ENCODE results near the gene TMEM123. TPM values are rescaled to one million over a fixed set of nuclear protein-coding genes. Genes with fewer than 3 reads are reported as not detected.
A peak's percentile ranks its signal among the peaks of the same experiment; 100 is the strongest.

Gene TMEM123
- total and polyA plus RNA-seq, 2 of the 13 experiments (the other 11 are each of a cell fraction or from before 2014, with no cell fraction given), result 365 to 2,761 TPM

DNA sequence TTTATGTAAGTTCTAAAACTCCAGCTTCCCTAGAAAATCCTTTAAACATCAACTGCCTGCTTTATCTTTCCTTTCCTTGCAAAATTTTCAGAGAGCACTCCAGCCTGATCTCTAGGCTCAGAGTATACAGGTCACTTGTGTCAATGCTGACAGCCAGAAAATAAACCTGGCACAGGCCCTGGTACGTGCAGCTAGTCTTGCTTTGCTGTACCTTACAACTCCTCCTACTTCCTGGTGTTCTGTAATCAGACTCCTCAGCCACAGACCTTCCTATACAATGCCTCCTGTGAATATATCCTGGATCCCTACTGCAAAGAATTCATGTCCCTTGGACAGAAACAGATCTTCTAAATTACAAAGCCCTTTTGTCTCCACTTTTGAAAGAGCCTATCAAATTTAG lies 24.2 kb upstream of the TMEM123 start (continued):
- TF ChIP-seq ZNF773 (CRISPR knock-in tag; IDR thresholded peaks at IDR 0.05; ENCODE audit: borderline replicate concordance) (no peak), ZNF12 (CRISPR knock-in tag; IDR thresholded peaks at IDR 0.05) (no peak), ZNF292 (CRISPR knock-in tag; IDR thresholded peaks at IDR 0.05; ENCODE audit: borderline replicate concordance, low read depth) (peak; percentile 93; the same call in 1 of the 2 replicates), HOXA9 (CRISPR knock-in tag; IDR thresholded peaks at IDR 0.05; ENCODE audit: borderline replicate concordance) (no peak), TARDBP (CRISPR knock-in tag; IDR thresholded peaks at IDR 0.05) (peak; percentile 81; the same call in 1 of the 2 replicates), SMC3 (IDR thresholded peaks at IDR 0.05; ENCODE audit: low read length) (no peak), LCORL (IDR thresholded peaks at IDR 0.05) (no peak), LCORL (CRISPR knock-in tag; IDR thresholded peaks at IDR 0.05) (peak; percentile 80), GFI1 (CRISPR knock-in tag; IDR thresholded peaks at IDR 0.05; ENCODE audit: borderline replicate concordance) (no peak), NFE2L1 (CRISPR knock-in tag; IDR thresholded peaks at IDR 0.05; ENCODE audit: borderline replicate concordance) (no peak), ZNF720 (CRISPR knock-in tag; IDR thresholded peaks at IDR 0.05) (no peak), ZNF446 (CRISPR knock-in tag; IDR thresholded peaks at IDR 0.05) (no peak), MZF1 (CRISPR knock-in tag; IDR thresholded peaks at IDR 0.05; ENCODE audit: borderline replicate concordance) (no peak), ZFYVE20 (CRISPR knock-in tag; IDR thresholded peaks at IDR 0.05; ENCODE audit: borderline replicate concordance, low read depth) (no peak)
- TF ChIP-seq, protein P1, sequence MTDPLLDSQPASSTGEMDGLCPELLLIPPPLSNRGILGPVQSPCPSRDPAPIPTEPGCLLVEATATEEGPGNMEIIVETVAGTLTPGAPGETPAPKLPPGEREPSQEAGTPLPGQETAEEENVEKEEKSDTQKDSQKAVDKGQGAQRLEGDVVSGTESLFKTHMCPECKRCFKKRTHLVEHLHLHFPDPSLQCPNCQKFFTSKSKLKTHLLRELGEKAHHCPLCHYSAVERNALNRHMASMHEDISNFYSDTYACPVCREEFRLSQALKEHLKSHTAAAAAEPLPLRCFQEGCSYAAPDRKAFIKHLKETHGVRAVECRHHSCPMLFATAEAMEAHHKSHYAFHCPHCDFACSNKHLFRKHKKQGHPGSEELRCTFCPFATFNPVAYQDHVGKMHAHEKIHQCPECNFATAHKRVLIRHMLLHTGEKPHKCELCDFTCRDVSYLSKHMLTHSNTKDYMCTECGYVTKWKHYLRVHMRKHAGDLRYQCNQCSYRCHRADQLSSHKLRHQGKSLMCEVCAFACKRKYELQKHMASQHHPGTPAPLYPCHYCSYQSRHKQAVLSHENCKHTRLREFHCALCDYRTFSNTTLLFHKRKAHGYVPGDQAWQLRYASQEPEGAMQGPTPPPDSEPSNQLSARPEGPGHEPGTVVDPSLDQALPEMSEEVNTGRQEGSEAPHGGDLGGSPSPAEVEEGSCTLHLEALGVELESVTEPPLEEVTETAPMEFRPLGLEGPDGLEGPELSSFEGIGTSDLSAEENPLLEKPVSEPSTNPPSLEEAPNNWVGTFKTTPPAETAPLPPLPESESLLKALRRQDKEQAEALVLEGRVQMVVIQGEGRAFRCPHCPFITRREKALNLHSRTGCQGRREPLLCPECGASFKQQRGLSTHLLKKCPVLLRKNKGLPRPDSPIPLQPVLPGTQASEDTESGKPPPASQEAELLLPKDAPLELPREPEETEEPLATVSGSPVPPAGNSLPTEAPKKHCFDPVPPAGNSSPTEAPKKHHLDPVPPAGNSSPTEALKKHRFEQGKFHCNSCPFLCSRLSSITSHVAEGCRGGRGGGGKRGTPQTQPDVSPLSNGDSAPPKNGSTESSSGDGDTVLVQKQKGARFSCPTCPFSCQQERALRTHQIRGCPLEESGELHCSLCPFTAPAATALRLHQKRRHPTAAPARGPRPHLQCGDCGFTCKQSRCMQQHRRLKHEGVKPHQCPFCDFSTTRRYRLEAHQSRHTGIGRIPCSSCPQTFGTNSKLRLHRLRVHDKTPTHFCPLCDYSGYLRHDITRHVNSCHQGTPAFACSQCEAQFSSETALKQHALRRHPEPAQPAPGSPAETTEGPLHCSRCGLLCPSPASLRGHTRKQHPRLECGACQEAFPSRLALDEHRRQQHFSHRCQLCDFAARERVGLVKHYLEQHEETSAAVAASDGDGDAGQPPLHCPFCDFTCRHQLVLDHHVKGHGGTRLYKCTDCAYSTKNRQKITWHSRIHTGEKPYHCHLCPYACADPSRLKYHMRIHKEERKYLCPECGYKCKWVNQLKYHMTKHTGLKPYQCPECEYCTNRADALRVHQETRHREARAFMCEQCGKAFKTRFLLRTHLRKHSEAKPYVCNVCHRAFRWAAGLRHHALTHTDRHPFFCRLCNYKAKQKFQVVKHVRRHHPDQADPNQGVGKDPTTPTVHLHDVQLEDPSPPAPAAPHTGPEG (CRISPR knock-in tag; IDR thresholded peaks at IDR 0.05), result no peak
- TF ChIP-seq, protein P2, sequence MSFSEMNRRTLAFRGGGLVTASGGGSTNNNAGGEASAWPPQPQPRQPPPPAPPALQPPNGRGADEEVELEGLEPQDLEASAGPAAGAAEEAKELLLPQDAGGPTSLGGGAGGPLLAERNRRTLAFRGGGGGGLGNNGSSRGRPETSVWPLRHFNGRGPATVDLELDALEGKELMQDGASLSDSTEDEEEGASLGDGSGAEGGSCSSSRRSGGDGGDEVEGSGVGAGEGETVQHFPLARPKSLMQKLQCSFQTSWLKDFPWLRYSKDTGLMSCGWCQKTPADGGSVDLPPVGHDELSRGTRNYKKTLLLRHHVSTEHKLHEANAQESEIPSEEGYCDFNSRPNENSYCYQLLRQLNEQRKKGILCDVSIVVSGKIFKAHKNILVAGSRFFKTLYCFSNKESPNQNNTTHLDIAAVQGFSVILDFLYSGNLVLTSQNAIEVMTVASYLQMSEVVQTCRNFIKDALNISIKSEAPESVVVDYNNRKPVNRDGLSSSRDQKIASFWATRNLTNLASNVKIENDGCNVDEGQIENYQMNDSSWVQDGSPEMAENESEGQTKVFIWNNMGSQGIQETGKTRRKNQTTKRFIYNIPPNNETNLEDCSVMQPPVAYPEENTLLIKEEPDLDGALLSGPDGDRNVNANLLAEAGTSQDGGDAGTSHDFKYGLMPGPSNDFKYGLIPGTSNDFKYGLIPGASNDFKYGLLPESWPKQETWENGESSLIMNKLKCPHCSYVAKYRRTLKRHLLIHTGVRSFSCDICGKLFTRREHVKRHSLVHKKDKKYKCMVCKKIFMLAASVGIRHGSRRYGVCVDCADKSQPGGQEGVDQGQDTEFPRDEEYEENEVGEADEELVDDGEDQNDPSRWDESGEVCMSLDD (CRISPR knock-in tag; IDR thresholded peaks at IDR 0.05; ENCODE audit: borderline replicate concordance), result no peak
- TF ChIP-seq, protein P3, sequence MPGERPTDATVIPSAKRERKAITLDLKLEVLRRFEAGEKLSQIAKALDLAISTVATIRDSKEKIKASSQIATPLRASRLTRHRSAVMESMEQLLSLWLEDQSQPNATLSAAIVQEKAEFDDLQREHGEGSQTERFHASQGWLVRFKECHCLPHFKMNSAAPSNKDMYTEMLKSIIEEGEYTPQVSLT (CRISPR knock-in tag; IDR thresholded peaks at IDR 0.05; ENCODE audit: borderline replicate concordance, low read depth), result no peak
- TF ChIP-seq, protein P4, sequence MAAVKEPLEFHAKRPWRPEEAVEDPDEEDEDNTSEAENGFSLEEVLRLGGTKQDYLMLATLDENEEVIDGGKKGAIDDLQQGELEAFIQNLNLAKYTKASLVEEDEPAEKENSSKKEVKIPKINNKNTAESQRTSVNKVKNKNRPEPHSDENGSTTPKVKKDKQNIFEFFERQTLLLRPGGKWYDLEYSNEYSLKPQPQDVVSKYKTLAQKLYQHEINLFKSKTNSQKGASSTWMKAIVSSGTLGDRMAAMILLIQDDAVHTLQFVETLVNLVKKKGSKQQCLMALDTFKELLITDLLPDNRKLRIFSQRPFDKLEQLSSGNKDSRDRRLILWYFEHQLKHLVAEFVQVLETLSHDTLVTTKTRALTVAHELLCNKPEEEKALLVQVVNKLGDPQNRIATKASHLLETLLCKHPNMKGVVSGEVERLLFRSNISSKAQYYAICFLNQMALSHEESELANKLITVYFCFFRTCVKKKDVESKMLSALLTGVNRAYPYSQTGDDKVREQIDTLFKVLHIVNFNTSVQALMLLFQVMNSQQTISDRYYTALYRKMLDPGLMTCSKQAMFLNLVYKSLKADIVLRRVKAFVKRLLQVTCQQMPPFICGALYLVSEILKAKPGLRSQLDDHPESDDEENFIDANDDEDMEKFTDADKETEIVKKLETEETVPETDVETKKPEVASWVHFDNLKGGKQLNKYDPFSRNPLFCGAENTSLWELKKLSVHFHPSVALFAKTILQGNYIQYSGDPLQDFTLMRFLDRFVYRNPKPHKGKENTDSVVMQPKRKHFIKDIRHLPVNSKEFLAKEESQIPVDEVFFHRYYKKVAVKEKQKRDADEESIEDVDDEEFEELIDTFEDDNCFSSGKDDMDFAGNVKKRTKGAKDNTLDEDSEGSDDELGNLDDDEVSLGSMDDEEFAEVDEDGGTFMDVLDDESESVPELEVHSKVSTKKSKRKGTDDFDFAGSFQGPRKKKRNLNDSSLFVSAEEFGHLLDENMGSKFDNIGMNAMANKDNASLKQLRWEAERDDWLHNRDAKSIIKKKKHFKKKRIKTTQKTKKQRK (IDR thresholded peaks at IDR 0.05; ENCODE audit: low read length), result no peak

Measured in HepG2 (cell line).